ENCODE results near the gene NPY4R2. TPM values are rescaled to one million over a fixed set of nuclear protein-coding genes. Genes with fewer than 3 reads are reported as not detected.
"Not testable (repeated sequence)": the region's sequence is repeated elsewhere in the genome, so short reads cannot be mapped to it uniquely, and the experiment has no call there.

The NPY4R2 gene
- total RNA-seq, 1 experiment from 2014 or later = not detected

DNA sequence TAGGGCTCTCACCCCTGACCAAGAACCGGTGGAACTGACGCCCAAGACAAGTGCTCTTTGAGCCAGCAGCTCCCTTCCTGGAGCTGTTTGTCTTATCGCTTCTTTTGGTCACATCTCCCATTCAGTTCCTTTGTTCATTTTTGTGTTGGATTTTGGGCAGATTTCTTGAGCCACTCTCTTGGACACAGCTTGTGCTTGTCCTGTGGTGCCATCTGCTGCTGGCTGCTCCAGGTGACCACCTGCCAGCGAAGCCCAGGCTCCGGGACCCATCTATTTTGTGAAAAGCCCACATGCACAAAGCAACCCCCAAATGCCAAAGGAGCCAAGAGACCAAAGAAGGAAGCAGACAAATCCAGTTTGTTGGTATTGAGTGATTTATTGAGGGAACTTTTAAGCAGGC lies 6.2 kb downstream of the NPY4R2 start:
- in situ Hi-C loops (cut with HindIII; ENCODE audit: low pct_unique_long_range_greater_than_20kb, low sequenced_read_pairs); DNase-seq (ENCODE audit: low read depth, low spot score): not testable (repeated sequence)

DNA sequence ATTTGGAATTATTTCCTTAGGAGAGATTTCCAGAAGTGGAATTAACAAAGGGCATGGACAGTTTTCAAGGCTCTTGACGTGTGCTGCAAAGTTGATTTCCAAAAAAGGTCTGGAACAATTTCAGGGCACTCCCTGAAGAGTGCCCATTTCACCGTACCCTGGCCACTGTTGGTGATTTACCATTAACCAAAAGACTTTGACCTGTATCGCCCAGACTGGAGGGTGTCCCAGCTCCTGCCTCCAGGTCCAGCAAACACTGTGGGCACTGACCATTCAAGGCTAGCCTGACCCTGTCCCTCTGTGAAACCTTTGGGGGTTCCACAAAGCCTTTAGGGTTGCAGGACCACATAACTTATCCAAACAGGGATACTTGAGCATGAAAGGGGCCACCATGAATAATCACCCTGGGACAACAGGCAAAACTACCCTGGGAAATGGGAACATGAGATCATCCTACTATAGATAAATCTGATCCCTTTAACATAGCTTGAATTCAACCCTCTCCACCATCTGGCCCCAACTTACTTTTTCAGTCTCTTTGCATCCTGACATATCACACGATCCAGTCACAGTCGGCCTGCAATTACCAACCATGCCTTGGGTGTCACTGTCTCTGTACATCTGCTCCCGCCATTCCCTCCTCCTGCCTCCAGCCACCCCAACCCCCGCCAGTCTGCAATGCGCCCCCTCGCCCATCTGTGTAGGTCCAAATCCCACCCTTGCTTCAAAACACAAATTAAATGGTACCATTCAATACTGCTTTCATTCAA lies 8.9 kb downstream of the NPY4R2 start:
- in situ Hi-C loops (cut with HindIII; ENCODE audit: low pct_unique_long_range_greater_than_20kb, low sequenced_read_pairs); DNase-seq (ENCODE audit: low read depth, low spot score): not testable (repeated sequence)

DNA sequence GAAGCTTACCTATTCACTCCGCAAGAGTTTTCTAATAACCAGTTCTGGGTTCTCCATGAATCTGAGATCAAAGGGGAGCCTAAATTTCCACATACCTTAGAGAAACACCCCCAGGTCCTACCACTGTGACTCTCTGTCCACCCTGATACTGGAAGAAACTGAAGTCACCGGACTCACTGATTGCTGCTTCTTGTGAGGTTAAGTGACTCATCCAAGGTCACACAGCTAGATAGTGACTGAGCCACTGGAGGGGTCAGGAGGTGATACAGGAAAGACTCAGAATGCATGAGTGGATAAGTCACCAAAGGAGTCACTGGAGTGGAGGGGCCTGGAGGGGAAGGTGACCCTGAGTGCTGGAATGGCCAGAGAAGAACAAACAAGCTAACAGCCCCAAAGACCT lies 9.8 kb downstream of the NPY4R2 start:
- DNase-seq (ENCODE audit: low read depth, low spot score); in situ Hi-C loops (cut with HindIII; ENCODE audit: low pct_unique_long_range_greater_than_20kb, low sequenced_read_pairs): not testable (repeated sequence)

DNA sequence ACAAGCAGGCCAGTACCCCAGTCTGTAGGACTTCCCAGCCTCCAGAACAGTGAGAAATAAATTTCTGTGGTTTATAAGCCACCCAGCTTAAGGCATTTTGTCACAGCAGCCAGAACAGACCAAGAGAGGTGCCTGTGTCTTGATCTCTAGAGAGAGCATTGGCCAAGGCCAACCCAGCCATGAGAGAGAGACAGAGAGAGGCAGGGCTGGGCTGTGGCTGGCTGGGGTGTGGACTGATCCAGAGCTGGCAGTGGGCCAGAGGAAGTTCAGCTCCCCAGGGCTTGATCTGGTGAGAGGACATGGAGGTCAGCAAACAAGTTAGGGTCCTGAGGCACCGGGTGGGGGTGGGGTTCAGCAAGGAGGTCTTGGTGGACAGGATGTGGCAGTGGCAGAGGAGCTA lies 14.4 kb downstream of the NPY4R2 start:
- DNase-seq (ENCODE audit: low read depth, low spot score); in situ Hi-C loops (cut with HindIII; ENCODE audit: low pct_unique_long_range_greater_than_20kb, low sequenced_read_pairs): not testable (repeated sequence)

DNA sequence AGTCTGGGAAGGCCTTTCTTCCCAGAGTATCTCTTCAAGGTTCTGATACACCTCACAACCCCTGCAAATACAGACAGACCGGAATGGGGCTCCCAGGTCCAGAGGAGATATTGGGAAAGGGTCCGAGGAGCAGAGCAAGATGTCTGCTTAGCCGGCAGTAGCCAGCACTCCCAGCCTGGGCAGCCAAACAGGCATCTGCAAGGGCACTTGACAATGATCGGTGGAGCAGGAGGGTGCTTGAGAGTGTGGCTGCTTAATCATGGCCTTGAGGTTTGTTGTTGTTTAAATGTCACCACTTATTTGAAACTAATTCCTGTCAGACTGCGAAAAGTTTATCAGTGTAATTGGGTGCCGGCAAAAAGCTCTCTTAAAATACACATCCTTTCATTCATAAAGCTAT lies 15.0 kb downstream of the NPY4R2 start:
- DNase-seq (ENCODE audit: low read depth, low spot score); in situ Hi-C loops (cut with HindIII; ENCODE audit: low pct_unique_long_range_greater_than_20kb, low sequenced_read_pairs): not testable (repeated sequence)

DNA sequence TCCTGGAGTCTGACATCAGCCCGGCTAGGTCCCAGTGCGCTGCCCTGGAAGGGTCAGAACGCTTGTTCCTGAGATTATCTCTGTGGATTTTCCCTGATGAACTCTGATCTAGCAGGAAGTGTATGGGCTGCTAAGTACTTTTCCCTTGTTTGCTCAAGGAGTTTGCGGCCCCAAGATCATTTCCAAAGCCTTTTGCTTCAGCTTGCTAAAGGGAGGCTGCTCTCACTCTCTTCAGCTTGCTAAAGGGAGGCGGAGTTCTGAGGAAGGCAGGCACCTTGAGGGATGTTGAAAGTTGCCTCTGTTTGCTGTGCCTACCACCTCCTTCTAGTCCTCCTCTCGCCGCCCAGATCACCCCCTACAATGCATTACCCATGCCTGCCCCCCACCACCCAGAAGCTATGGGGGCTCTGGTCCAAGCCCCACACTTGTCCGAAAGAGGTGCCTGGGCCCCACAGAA lies 18.3 kb downstream of the NPY4R2 start:
- in situ Hi-C loops (cut with HindIII; ENCODE audit: low pct_unique_long_range_greater_than_20kb, low sequenced_read_pairs); DNase-seq (ENCODE audit: low read depth, low spot score): not testable (repeated sequence)

DNA sequence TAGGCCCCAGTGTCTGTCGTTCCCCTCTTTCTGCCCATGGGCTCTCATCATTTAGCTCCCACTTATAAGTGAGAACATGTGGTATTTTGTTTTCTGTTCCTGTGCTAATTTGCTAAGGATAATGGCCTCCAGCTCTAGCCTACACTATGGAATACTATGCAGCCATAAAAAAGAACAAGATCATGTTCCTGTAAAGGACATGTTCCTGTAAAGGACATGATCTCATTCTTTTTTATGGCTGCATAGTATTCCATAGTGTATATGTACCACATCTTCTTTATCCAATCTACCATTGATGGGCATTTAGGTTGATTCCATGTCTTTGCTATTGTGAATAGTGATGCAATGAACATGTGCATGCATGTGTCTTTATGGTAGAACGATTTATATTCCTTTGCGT lies 19.2 kb downstream of the NPY4R2 start:
- DNase-seq (ENCODE audit: low read depth, low spot score); in situ Hi-C loops (cut with HindIII; ENCODE audit: low pct_unique_long_range_greater_than_20kb, low sequenced_read_pairs): not testable (repeated sequence)

DNA sequence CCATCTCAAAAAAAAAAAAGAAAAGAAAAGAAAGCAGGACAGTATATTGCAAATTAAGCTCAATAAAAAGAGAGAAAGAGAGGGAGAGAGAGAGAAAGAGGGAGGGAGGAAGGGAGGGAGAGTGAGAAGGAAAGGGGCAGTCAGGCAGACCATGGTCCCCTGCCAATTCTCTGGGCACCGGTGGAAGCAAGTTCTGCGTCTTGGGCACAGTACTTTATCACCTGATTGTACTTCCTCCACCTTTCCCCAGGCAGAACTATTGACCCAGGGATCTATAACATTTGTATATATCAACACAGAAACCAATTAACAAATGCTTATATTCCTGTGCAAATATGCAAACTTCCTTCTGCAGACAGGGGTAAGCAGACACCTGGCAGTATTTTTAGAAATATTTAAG lies 22.4 kb downstream of the NPY4R2 start:
- not testable (repeated sequence) for DNase-seq (ENCODE audit: low read depth, low spot score)

DNA sequence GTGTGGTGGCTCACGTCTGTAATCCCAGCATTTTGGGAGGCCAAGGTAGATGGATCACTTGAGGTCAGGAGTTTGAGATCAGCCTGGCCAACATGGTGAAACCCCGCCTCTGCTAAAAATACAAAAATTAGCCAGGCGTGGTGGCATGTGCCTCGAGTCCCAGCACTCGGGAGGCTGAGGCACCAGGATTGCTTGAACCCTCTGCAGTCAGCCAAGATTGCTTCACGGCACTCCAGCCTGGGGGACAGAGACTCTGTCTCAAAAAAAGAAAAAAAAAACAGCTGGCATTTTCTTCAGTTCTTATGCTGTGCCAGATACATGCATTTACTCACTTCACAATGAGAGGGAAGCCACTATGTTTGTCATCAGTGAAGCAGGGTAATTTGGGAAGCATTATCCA lies 22.9 kb downstream of the NPY4R2 start:
- in situ Hi-C loops (cut with HindIII; ENCODE audit: low pct_unique_long_range_greater_than_20kb, low sequenced_read_pairs); DNase-seq (ENCODE audit: low read depth, low spot score): not testable (repeated sequence)

More for the DNA sequence above, 22.4 kb downstream of the NPY4R2 start:
- in situ Hi-C loops (cut with HindIII; ENCODE audit: low pct_unique_long_range_greater_than_20kb, low sequenced_read_pairs) = not testable (repeated sequence)

DNA sequence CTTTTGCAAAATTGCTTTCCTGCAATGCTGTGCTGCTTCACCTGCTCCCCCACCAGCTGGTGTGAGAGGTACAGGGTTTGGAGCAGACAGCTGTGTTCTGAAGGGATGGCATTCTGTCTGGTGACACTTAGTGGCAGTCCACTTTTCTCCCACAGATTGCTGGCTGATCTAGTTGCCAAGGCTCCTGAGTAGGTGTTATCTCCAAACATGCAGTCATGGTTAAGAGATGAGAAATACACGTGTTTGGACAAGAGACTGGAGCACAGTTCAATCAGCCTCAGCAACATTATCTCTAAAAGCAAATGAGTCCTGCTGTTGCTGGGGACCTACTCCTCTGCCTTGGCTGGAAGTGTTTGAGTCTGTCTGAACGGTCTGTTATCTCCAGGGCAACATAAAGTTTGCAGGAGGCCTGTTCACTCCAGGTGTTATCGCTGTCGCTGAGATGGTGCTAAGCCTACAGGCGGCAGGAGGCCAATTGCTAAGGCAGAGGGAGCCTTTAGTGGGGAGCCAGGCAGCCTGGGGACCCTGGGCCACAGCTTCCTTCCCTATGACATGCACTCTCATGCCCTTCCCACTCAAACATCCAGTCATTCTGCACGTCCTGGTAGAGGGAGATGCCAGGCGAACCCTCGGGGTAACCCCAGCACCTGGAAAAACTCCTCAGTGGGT lies 24.0 kb downstream of the NPY4R2 start:
- in situ Hi-C loops (cut with HindIII; ENCODE audit: low pct_unique_long_range_greater_than_20kb, low sequenced_read_pairs); DNase-seq (ENCODE audit: low read depth, low spot score): not testable (repeated sequence)

DNA sequence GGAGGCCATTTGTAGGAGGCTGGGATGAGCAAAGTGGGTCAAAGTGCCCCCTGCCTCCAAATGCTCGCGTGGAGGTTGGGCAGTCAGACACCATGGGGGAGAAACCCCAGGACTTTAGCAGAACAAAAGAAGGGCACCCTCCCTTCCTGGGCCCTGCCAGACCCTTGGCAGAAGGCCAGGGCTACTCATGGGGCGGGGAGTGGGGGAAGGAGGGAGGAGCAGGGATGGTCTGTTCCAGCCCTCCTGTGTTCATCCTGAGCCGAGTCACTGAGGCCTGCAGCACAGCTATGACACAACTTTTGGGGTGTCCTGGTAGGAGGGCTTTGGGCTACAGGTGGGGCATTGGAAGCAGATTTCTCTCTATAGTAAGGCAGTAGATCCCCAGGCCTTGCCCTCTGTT lies 24.9 kb downstream of the NPY4R2 start:
- in situ Hi-C loops (cut with HindIII; ENCODE audit: low pct_unique_long_range_greater_than_20kb, low sequenced_read_pairs); DNase-seq (ENCODE audit: low read depth, low spot score): not testable (repeated sequence)

DNA sequence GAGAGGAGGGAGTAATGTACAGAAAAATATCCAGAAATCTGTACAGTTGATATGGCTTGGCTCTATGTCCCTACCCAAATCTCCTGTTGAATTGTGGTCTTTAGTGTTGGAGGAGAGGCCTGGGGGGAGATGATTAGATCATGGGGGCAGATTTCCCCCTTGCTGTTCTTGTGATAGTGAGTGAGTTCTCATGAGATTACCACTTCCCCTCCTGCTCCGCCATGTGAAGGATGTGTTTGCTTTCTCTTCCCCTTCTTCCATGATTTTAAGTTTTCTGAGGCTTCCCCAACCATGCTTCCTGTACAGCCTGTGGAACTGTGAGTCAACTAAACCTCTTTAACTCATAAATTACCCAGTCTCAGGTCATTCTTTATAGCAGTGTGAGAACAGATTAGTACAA lies 29.0 kb downstream of the NPY4R2 start:
- DNase-seq (ENCODE audit: low read depth, low spot score); in situ Hi-C loops (cut with HindIII; ENCODE audit: low pct_unique_long_range_greater_than_20kb, low sequenced_read_pairs): not testable (repeated sequence)

DNA sequence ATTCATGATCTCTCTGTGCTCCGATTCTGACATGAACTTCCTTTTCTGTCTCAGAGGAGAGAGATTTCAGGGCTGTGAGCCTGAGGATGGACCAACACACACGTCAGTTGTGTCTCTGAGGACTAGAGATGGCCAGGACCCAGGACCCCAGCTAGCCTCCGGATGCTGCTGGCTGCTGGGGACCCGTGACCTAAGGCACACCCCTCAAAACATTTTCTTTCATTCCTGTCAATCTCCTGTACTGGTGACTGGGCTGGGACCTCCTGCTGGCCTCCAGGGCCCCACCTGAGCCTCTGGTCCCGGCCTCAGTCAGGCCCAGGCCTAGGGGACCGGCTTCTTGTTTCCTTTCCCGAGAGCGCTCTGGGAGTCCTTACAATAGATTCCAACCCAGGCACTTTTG lies 38.7 kb downstream of the NPY4R2 start:
- DNase-seq (ENCODE audit: low read depth, low spot score); in situ Hi-C loops (cut with HindIII; ENCODE audit: low pct_unique_long_range_greater_than_20kb, low sequenced_read_pairs): not testable (repeated sequence)

DNA sequence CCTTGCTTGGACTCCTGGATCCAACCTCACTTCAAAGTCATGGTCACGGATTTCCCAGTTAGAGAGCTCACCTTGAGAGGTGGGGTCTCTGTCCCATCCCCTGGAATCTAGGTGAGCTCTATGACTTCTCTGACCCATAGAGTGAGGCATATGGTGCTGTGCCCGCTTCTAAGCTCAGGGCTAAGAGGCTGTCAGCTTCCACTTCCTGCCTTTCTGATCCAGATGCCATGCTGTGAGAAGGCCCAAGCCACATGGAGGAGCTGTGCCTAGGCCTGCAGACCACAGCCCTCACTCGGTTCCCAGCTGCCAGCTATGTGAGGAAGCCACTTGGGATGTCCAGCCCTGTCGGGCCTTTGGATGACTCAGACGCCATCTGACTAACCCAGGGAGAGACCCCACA lies 41.2 kb downstream of the NPY4R2 start:
- in situ Hi-C loops (cut with HindIII; ENCODE audit: low pct_unique_long_range_greater_than_20kb, low sequenced_read_pairs); DNase-seq (ENCODE audit: low read depth, low spot score): not testable (repeated sequence)

DNA sequence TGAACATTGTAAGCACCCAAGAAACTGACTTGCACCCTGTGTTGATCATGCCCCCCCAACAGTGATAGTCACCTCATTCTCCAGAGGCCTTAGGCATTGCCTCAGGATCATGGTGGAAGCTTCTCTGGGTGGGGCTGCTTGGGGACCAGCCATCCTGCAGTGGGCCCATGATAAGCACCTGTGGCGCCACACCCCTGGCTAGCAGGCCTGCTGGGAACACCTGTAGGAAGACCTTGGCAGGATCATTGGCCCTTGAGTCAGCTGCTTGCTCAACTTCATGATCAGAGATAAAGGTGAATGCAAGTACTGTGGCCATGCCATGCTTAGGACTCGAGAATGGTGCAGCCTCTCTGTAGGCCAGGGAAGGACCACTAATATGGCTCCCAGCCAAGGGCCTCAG lies 42.2 kb downstream of the NPY4R2 start:
- DNase-seq (ENCODE audit: low read depth, low spot score); in situ Hi-C loops (cut with HindIII; ENCODE audit: low pct_unique_long_range_greater_than_20kb, low sequenced_read_pairs): not testable (repeated sequence)

DNA sequence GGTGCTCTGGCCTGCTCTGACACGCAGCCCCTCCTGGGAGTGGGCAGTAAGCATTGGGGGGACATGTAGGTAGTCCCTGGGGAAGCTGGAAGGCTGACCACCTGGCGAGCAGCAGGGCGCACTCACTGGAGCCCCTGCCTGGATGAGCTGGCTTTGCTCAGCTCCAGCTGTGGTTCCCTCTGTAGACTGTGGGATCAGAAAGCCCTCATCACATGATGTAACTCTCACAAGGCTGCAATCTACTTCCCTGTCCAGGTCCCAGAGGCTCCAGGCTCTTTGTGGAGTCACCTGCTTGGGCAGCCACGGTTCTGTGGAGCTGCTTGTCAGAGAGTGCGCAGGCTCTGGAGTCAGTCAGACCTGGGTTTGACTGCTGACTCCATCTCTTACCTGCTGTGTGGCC lies 44.3 kb downstream of the NPY4R2 start:
- DNase-seq (ENCODE audit: low read depth, low spot score); in situ Hi-C loops (cut with HindIII; ENCODE audit: low pct_unique_long_range_greater_than_20kb, low sequenced_read_pairs): not testable (repeated sequence)

DNA sequence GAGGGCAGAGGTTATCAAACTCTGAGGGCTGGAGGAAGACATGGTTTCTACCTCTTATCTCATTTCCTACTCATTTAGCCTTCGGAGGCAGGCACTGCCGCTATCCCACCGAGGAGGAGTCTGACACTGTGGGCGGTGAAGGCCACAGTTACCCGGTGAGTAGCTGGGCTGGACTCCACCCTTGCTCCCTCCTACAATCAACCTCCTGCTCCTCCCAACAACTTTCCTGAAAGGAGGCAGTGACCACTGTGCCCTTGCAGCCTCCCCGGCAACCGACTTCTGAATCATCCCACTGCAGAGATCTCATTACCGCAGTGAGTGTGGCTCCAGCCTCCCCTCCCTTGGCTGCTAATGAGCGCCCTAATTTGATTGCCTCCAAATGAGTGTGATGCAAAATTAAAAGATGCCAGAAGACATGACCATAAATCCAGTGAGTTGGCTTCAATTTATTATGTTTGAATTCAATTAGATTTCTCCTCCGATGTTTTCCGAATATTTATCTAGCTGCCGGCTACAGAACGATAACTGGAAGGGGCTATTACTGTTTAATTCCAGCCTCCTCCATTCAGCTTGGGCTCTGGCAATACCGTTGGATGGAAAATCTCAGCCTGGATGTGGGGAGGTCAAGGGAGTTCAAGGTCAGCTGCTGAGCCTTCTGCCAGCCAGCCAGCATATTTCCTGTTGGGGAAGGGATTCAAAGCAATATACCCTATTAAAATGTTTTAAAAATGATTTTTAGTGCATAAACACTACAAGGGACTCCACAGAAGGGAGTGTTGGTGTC lies 46.0 kb downstream of the NPY4R2 start:
- in situ Hi-C loops (cut with HindIII; ENCODE audit: low pct_unique_long_range_greater_than_20kb, low sequenced_read_pairs); DNase-seq (ENCODE audit: low read depth, low spot score): not testable (repeated sequence)

DNA sequence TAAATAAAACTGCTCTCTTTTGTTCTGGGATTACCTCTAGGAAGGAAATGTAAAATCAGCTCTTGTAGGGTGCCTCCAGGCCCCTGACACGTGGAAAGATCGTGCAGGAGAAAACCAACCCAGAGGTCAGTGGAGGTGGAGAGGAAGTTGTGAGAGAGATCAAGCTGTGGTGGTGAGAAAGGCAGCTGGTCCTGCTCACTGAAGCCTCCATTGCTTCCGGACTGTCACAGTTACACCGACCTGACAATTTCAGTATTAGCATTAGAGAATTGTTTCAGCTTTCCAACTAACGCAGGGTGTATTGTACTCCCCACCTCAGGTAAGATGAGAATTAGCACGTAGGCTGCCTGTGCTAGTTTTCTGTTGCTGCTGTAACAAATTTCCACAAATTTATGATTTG lies 50.5 kb downstream of the NPY4R2 start:
- in situ Hi-C loops (cut with HindIII; ENCODE audit: low pct_unique_long_range_greater_than_20kb, low sequenced_read_pairs); DNase-seq (ENCODE audit: low read depth, low spot score): not testable (repeated sequence)
